ENCODE measurements around the gene PTTG1.

DNA sequence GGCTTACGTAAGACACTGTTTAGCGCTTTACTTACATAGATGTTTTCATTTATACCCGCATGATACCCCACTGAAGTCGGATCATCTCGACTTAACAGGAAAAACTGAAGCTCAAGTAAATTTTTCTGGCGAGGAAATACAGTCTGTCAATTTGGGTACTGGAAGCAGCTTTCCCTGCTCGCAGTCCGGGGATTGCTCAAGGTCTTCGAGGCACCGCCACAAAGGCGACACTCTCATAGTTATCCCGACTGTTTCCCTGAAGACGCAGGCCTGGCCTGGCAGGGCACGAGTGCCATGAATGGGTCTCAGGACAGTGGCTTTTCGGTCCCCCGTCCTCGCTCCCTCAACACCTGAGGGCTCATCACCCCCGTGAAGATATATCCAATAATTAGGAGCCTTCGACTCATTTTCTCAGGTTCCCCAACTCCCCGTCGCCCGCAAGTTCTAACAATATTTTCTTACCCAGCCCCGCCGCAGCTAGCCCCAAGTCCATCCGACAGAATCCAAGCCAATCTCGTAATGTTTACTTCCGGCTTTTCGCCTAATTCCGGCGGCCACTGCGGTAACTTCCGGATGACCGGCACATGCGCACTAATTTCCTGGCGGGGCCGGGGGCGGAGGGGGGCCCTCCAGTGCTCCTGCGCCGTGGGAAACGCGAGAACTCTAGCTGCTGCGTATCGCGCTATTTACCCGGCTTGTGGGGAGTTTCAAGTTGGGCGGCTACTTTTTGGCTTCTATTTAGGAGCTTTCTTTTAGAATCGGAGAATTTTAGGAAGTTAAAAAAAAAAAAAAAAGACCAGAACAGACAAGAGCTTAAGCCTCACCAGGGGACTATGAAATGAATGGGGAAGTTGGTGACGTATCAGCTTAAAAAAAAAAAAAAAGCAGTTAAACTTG is 2.8 kb upstream of the PTTG1 start, which contains the start of gene SLU7:
- TF ChIP-seq, protein P1, sequence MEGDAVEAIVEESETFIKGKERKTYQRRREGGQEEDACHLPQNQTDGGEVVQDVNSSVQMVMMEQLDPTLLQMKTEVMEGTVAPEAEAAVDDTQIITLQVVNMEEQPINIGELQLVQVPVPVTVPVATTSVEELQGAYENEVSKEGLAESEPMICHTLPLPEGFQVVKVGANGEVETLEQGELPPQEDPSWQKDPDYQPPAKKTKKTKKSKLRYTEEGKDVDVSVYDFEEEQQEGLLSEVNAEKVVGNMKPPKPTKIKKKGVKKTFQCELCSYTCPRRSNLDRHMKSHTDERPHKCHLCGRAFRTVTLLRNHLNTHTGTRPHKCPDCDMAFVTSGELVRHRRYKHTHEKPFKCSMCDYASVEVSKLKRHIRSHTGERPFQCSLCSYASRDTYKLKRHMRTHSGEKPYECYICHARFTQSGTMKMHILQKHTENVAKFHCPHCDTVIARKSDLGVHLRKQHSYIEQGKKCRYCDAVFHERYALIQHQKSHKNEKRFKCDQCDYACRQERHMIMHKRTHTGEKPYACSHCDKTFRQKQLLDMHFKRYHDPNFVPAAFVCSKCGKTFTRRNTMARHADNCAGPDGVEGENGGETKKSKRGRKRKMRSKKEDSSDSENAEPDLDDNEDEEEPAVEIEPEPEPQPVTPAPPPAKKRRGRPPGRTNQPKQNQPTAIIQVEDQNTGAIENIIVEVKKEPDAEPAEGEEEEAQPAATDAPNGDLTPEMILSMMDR (IDR thresholded peaks at IDR 0.05; ENCODE audit: low read depth, low read length): no peak
- TF ChIP-seq EZH2phosphoT487 (IDR thresholded peaks at IDR 0.05; ENCODE audit: low read depth): no peak

All from OCI-LY3 (cell line).